IMR-90 (cell line): ENCODE results near the gene PLA2G10. TPM values are rescaled to one million over a fixed set of nuclear protein-coding genes. Genes with fewer than 3 reads are reported as not detected.

ENCODE experiments used
- ATAC-seq: fragments of 200-7000 bp; cut with Tn5 transposase; 2 replicates; pipeline ENCODE4 v1.9.1; 2020; ENCODE audit warnings: low read depth, mild to moderate bottlenecking, moderate library complexity
- BruUV-seq: library from RNA; stranded (reverse); fragments of 400-500 nt; replicated peaks from 2 replicates; lab custom pipeline; 2021; lab: Mats Ljungman, UMichigan
- CTCF ChIA-PET: fragments of 300-600 bp; formaldehyde crosslinking; extraction: SDS; loops from one replicate; lab custom pipeline; 2021; ENCODE audit warnings: antibody characterized with exemption; lab: Yijun Ruan, JAX
- POLR2A ChIA-PET: fragments of 300-600 bp; sonication (Branson Sonifier 250); formaldehyde crosslinking; loops from one replicate; lab custom pipeline; 2022; ENCODE audit warnings: antibody characterized with exemption; ENCODE audit not compliant: unreplicated experiment; lab: Charles Lee
- DNase-seq: peaks from one replicate; pipeline ENCODE4 v3.0.0; 2013
- H2AFZ ChIP-seq: replicated peaks from 2 replicates; pipeline ENCODE3; 2013; ENCODE audit warnings: low read length, mild to moderate bottlenecking; ENCODE audit not compliant: poor library complexity
- H2AK5ac ChIP-seq: 2 replicates; pipeline ENCODE4 v1.6.1; 2013; ENCODE audit warnings: low read depth, low read length, inconsistent platforms
- H2AK9ac ChIP-seq: replicated peaks from 2 replicates; pipeline ENCODE3; 2013; ENCODE audit warnings: mild to moderate bottlenecking, low read depth, low read length, moderate library complexity; ENCODE audit not compliant: poor library complexity
- H2BK120ac ChIP-seq: 2 replicates; pipeline ENCODE4 v1.6.1; 2013; ENCODE audit warnings: low read depth, low read length, inconsistent platforms
- H2BK15ac ChIP-seq: 3 replicates; pipeline ENCODE4 v1.6.1; 2013; ENCODE audit warnings: low read depth, low read length, inconsistent platforms
- H2BK20ac ChIP-seq: 2 replicates; pipeline ENCODE4 v1.6.1; 2013; ENCODE audit warnings: low read depth, mild to moderate bottlenecking, inconsistent platforms, low read length, moderate library complexity
- H2BK5ac ChIP-seq: 2 replicates; pipeline ENCODE4 v1.6.1; 2013; ENCODE audit warnings: mild to moderate bottlenecking, low read depth, low read length, inconsistent platforms; ENCODE audit not compliant: poor library complexity, severe bottlenecking
- H3K14ac ChIP-seq: replicated peaks from 2 replicates; pipeline ENCODE4 v1.6.1; 2013; ENCODE audit warnings: low read depth, low read length, inconsistent platforms
- H3K18ac ChIP-seq: 2 replicates; pipeline ENCODE4 v1.6.1; 2013; ENCODE audit warnings: low read depth, low read length, control low read depth
- H3K23ac ChIP-seq: 2 replicates; pipeline ENCODE4 v1.6.1; 2013; ENCODE audit warnings: low read depth, low read length, inconsistent platforms
- H3K27ac ChIP-seq: 2 replicates; pipeline ENCODE4 v1.5.1; 2013; ENCODE audit warnings: mild to moderate bottlenecking, control low read depth, low read length; ENCODE audit not compliant: insufficient read depth
- H3K27me3 ChIP-seq: 2 replicates; pipeline ENCODE4 v1.6.1; 2013; ENCODE audit warnings: low read length; ENCODE audit not compliant: control insufficient read depth, insufficient read depth
- H3K36me3 ChIP-seq: 2 replicates; pipeline ENCODE4 v1.6.1; 2013; ENCODE audit warnings: low read length, mixed read lengths; ENCODE audit not compliant: control insufficient read depth, insufficient read depth
- H3K4ac ChIP-seq: 2 replicates; pipeline ENCODE4 v1.6.1; 2013; ENCODE audit warnings: low read depth, low read length, inconsistent platforms
- H3K4me1 ChIP-seq: 2 replicates; pipeline ENCODE4 v1.6.1; 2013; ENCODE audit warnings: low read length, mixed read lengths; ENCODE audit not compliant: control insufficient read depth, insufficient read depth
- H3K4me2 ChIP-seq: 2 replicates; pipeline ENCODE4 v1.6.1; 2013; ENCODE audit warnings: low read depth, mild to moderate bottlenecking, control low read depth, low read length, moderate library complexity
- H3K4me3 ChIP-seq: 2 replicates; pipeline ENCODE4 v1.5.1; 2013; ENCODE audit warnings: low read depth, mild to moderate bottlenecking, control low read depth, low read length, moderate library complexity; ENCODE audit not compliant: insufficient read depth
- H3K56ac ChIP-seq: 2 replicates; pipeline ENCODE4 v1.6.1; 2013; ENCODE audit warnings: low read length, inconsistent platforms; ENCODE audit not compliant: insufficient read depth; ENCODE audit errors: extremely low read depth
- H3K79me1 ChIP-seq, 2 experiments: 2 replicates each; pipeline ENCODE4 v1.6.1; 2013; ENCODE audit warnings: low read length in 2 of 2, inconsistent platforms in 1 of 2, low read depth in 1 of 2
- H3K9ac ChIP-seq: 2 replicates; pipeline ENCODE4 v1.6.1; 2013; ENCODE audit warnings: low read depth, low read length, control low read depth
- H3K9me1 ChIP-seq: 2 replicates; pipeline ENCODE4 v1.6.1; 2013; ENCODE audit warnings: low read length, inconsistent platforms; ENCODE audit not compliant: insufficient read depth
- H3K9me3 ChIP-seq: 2 replicates; pipeline ENCODE4 v1.6.1; 2013; ENCODE audit warnings: low read length; ENCODE audit not compliant: control insufficient read depth, insufficient read depth
- H4K20me1 ChIP-seq: 2 replicates; pipeline ENCODE4 v1.6.1; 2013; ENCODE audit warnings: low read length, inconsistent platforms; ENCODE audit not compliant: insufficient read depth
- H4K5ac ChIP-seq: 2 replicates; pipeline ENCODE4 v1.6.1; 2013; ENCODE audit warnings: mild to moderate bottlenecking, low read depth, low read length, control low read depth
- H4K8ac ChIP-seq, 2 experiments: 2 replicates each; pipeline ENCODE4 v1.6.1; 2013; ENCODE audit warnings: low read depth in 2 of 2, low read length in 2 of 2, control low read depth in 1 of 2, inconsistent platforms in 1 of 2
- H4K91ac ChIP-seq: 2 replicates; pipeline ENCODE4 v1.6.1; 2013; ENCODE audit warnings: low read depth, low read length, inconsistent platforms; ENCODE audit not compliant: insufficient read depth
- CEBPB ChIP-seq: IDR thresholded peaks from 2 replicates; pipeline ENCODE4 v1.6.1; 2012; ENCODE audit warnings: low read depth, low read length, improper control_type of control experiment
- CHD1 ChIP-seq: IDR thresholded peaks from 2 replicates; pipeline ENCODE4 v1.6.1; 2012; ENCODE audit warnings: low read depth, low read length, improper control_type of control experiment
- CTCF ChIP-seq: conservative IDR thresholded peaks from 2 replicates; pipeline ENCODE4 v1.5.1; 2012; ENCODE audit warnings: mild to moderate bottlenecking, low read depth, low read length, improper control_type of control experiment
- FOS ChIP-seq: fragments of 150-350 bp; IDR thresholded peaks from 2 replicates; pipeline ENCODE4 v1.6.1; 2016; ENCODE audit warnings: low read depth, low read length
- MAZ ChIP-seq: IDR thresholded peaks from 2 replicates; pipeline ENCODE4 v1.6.1; 2012; ENCODE audit warnings: low read depth, mild to moderate bottlenecking, low read length, improper control_type of control experiment, moderate library complexity, borderline replicate concordance
- NFE2L2 ChIP-seq: fragments of 150-350 bp; IDR thresholded peaks from 2 replicates; pipeline ENCODE4 v1.6.1; 2016; ENCODE audit warnings: low read depth, mild to moderate bottlenecking, low read length
- POLR2A ChIP-seq: IDR thresholded peaks from 2 replicates; pipeline ENCODE4 v1.6.1; 2012; ENCODE audit warnings: mild to moderate bottlenecking, low read depth, low read length
- RAD21 ChIP-seq: IDR thresholded peaks from 2 replicates; pipeline ENCODE4 v1.6.1; 2012; ENCODE audit warnings: low read length, improper control_type of control experiment
- RCOR1 ChIP-seq: IDR thresholded peaks from 2 replicates; pipeline ENCODE4 v1.6.1; 2012; ENCODE audit warnings: mild to moderate bottlenecking, low read length, improper control_type of control experiment; ENCODE audit not compliant: insufficient replicate concordance
- SMC3 ChIP-seq: fragments of 150-350 bp; IDR thresholded peaks from 2 replicates; pipeline ENCODE4 v1.6.1; 2016; ENCODE audit warnings: low read depth, mild to moderate bottlenecking, antibody characterized with exemption, low read length, moderate library complexity
- USF2 ChIP-seq: fragments of 150-350 bp; IDR thresholded peaks from 2 replicates; pipeline ENCODE4 v1.6.1; 2017; ENCODE audit warnings: mild to moderate bottlenecking, antibody characterized with exemption, low read length, low read depth
- WGBS, 2 experiments: methylation state at CpG; one replicate each; pipeline versions ENCODE4 v1.1.5 to v1.1.7; 2013; ENCODE audit warnings: missing lambda C conversion rate in 2 of 2; ENCODE audit not compliant: insufficient read length in 1 of 2; ENCODE audit errors: extremely low coverage in 2 of 2; 5-methylcytosine and 5-hydroxymethylcytosine counted together
- dilution Hi-C: fragments of 300-500 bp; cut with HindIII; formaldehyde crosslinking; loops from one replicate; pipeline ENCODE4 v1.14.3; 2018; ENCODE audit warnings: low sequenced_read_pairs; ENCODE audit not compliant: unreplicated experiment
- in situ Hi-C: fragments of 300-500 bp; cut with MboI; formaldehyde crosslinking; loops from 3 replicates; pipeline ENCODE4 v1.14.3; 2019; ENCODE audit warnings: low sequenced_read_pairs, inconsistent platforms, mixed read lengths
- intact Hi-C: fragments of 100-400 bp; cut with micrococcal nuclease; formaldehyde crosslinking; loops from 2 replicates; pipeline ENCODE4 v1.10.0; 2022
- polyA plus RNA-seq, 3 experiments: library from polyadenylated mRNA; depleted of rRNA; stranded (reverse); fragments of >200 nt; gene quantifications; 2 replicates each; pipeline ENCODE4 v1.2.3, GENCODE V29; 2012; ENCODE audit warnings: low replicate concordance in 1 of 3
- total RNA-seq: library from RNA; depleted of rRNA; stranded (reverse); fragments of >200 nt; gene quantifications from 2 replicates; pipeline ENCODE4 v1.2.3, GENCODE V29; 2012

Gene PLA2G10
- total and polyA plus RNA-seq, 2 of the 4 experiments (the other 2 are of a cell fraction): not detected

- CTCF ChIA-PET: interaction anchor here (1.0 kb wide), 1 partner anchor 75 kb away, joined by 3 read pairs; no protein-coding TSS in a partner anchor
- intact Hi-C loops (no loop called here), dilution Hi-C loops (no loop called here), in situ Hi-C loops (loop anchor here (25.0 kb wide), 1 partner anchor 328 kb away; no protein-coding TSS in a partner anchor)
- Histone ChIP-seq H3K56ac (no peak overlapping the region), H3K4me1 (peaks cover 4% of the 10 kb centered on the region), H3K27me3 (no peaks in the 10 kb centered on the region), H3K23ac (no peak overlapping the region), H3K4me2 (peak overlapping the region; percentile 95), H2BK15ac (no peak overlapping the region), H3K4me3 (no peak overlapping the region), H2AK9ac (no peak overlapping the region), H4K20me1 (peaks cover 43% of the 10 kb centered on the region), H2BK5ac (no peak overlapping the region), H2BK20ac (no peak overlapping the region), H4K8ac (no peak overlapping the region), H2BK120ac (no peak overlapping the region), H2AK5ac (no peak overlapping the region), H4K5ac (no peak overlapping the region), H3K4ac (no peak overlapping the region), H3K9ac (no peak overlapping the region), H3K9me3 (no peaks in the 10 kb centered on the region), H3K27ac (no peak overlapping the region), H4K91ac (no peak overlapping the region), H3K14ac (no peak overlapping the region), H3K36me3 (peaks cover 7% of the 10 kb centered on the region), H2AFZ (no peak overlapping the region), H3K9me1 (no peaks in the 10 kb centered on the region; the same call in 1 of the 2 replicates), H3K79me1 (peaks cover 12 to 51% of the 10 kb centered on the region in 2 experiments), H3K18ac (no peak overlapping the region)
- DNase-seq: no peak
- no TSS peak for BruUV-seq
- TF ChIP-seq CEBPB: no peak
- no peak for TF ChIP-seq RCOR1
- TF ChIP-seq SMC3: no peak
- TF ChIP-seq MAZ: no peak
- TF ChIP-seq USF2: no peak
- TF ChIP-seq CHD1: no peak
- TF ChIP-seq POLR2A: no peak
- TF ChIP-seq RAD21: no peak
- no peak for TF ChIP-seq FOS
- no peak for TF ChIP-seq CTCF
- TF ChIP-seq NFE2L2: no peak
- no CpG with 5 or more reads among the region's 7 CpGs for WGBS, 2 experiments
- POLR2A ChIA-PET: no interaction called here
- ATAC-seq: no peak
Measured at GRCh38 chr16:14634389-14634725, 59.8 kb downstream of the PLA2G10 start.
